HCT116 (cell line): ENCODE results near the gene CCL4L2.

Source experiments
- CTCF ChIP-seq, 3 experiments: fragments of 200-600 bp in 1 of 3; sonication (generic) in 1 of 3; IDR thresholded peaks in 2 of 3; conservative IDR thresholded peaks in 1 of 3; 2 replicates each; pipeline ENCODE4 v1.5.1; 2012 to 2017; ENCODE audit warnings: low read depth in 2 of 3, low read length in 2 of 3, antibody characterized with exemption in 1 of 3, borderline replicate concordance in 1 of 3, control low read depth in 1 of 3, mild to moderate bottlenecking in 1 of 3, mixed read lengths in 1 of 3, mixed run types in 1 of 3, moderate library complexity in 1 of 3; ENCODE audit not compliant: insufficient read depth in 1 of 3
- ELF1 ChIP-seq: IDR thresholded peaks from 2 replicates; pipeline ENCODE4 v1.6.1; 2012; ENCODE audit warnings: low read depth, borderline replicate concordance
- JUND ChIP-seq: IDR thresholded peaks from 2 replicates; pipeline ENCODE4 v1.6.1; 2012
- POLR2A ChIP-seq: IDR thresholded peaks from 2 replicates; pipeline ENCODE4 v1.7.0; 2011; ENCODE audit warnings: borderline replicate concordance; ENCODE audit not compliant: insufficient read depth, insufficient read length; ENCODE audit errors: extremely low read depth
- POLR2AphosphoS5 ChIP-seq: IDR thresholded peaks from 2 replicates; pipeline ENCODE4 v1.6.1; 2011; ENCODE audit warnings: mild to moderate bottlenecking, low read depth, low read length, moderate library complexity
- ZNF274 ChIP-seq: fragments of 200-500 bp; sonication (Bioruptor generic); IDR thresholded peaks from 2 replicates; pipeline ENCODE4 v1.6.1; 2014; ENCODE audit warnings: mild to moderate bottlenecking, low read depth, low read length, inconsistent platforms

DNA sequence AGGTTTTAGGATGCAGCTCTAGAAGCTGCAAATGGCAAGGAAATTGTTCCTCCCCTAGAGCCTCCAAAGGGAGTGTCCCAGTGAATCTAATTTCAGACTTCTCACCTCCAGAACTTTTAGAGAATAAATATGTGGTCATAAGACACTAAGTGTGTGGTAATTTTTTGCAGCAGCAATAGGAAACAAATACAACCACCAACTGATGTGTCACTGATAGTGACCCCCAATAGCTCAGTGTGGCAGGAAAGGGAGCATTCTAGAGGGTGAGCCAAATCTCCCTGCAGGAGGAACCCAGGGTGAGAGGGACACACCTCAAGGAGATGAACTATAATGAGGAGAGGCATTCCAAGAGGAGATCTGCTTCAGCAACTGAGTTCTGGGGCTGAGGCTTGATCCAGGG lies 4.1 kb downstream of the CCL4L2 start:
- no peak for TF ChIP-seq CTCF (IDR thresholded peaks at IDR 0.05 in 2 of 3, conservative IDR thresholded peaks at IDR 0.05 in 1 of 3; ENCODE audit: borderline replicate concordance in 1 of 3, insufficient read depth in 1 of 3, low read depth in 2 of 3, low read length in 2 of 3)
- TF ChIP-seq ELF1: no peak
- TF ChIP-seq POLR2AphosphoS5: no peak
- no peak for TF ChIP-seq POLR2A
- TF ChIP-seq JUND: no peak
- no peak for TF ChIP-seq ZNF274
